NB4 (cell line): ENCODE results near the gene CTTNBP2.

Experiments used
- DNase-seq: peaks from one replicate; pipeline ENCODE4 v3.0.0; 2010; ENCODE audit warnings: low read depth
- H3K4me3 ChIP-seq: one replicate; pipeline ENCODE4 v1.5.1; 2011; ENCODE audit warnings: mild to moderate bottlenecking, low read depth, low read length, moderate library complexity
- CTCF ChIP-seq: IDR thresholded peaks from one replicate; pipeline ENCODE4 v1.5.1; 2012; ENCODE audit warnings: low read depth, low read length
- MAX ChIP-seq: IDR thresholded peaks from 2 replicates; pipeline ENCODE4 v1.6.1; 2011; ENCODE audit warnings: low read depth, low read length
- MYC ChIP-seq: IDR thresholded peaks from 2 replicates; pipeline ENCODE4 v1.6.1; 2011; ENCODE audit warnings: low read depth, low read length
- POLR2A ChIP-seq: IDR thresholded peaks from 2 replicates; pipeline ENCODE4 v1.6.1; 2011; ENCODE audit warnings: mild to moderate bottlenecking; ENCODE audit not compliant: insufficient read length; ENCODE audit errors: extremely low read depth

CTTNBP2 gene

GRCh38 chr7:117769085-117769484 is 104.2 kb downstream of the CTTNBP2 start:
- H3K4me3 ChIP-seq: no peak overlapping the region
- TF ChIP-seq POLR2A (no peak), MYC (no peak), CTCF (no peak), MAX (no peak)
- DNase-seq: no peak

GRCh38 chr7:117767951-117768350 is 105.3 kb downstream of the CTTNBP2 start:
- TF ChIP-seq MYC (no peak), POLR2A (no peak), MAX (no peak), CTCF (no peak)
- no peak overlapping the region for H3K4me3 ChIP-seq
- DNase-seq: no peak

- no peak overlapping the region for H3K4me3 ChIP-seq
- DNase-seq: no peak
- TF ChIP-seq POLR2A: no peak
- no peak for TF ChIP-seq CTCF
- no peak for TF ChIP-seq MYC
- no peak for TF ChIP-seq MAX
Observed at GRCh38 chr7:117766913-117767312, 106.3 kb downstream of the CTTNBP2 start.

GRCh38 chr7:117764031-117764430 is 109.2 kb downstream of the CTTNBP2 start:
- DNase-seq: no peak
- no peak for TF ChIP-seq POLR2A
- TF ChIP-seq CTCF: no peak
- no peak for TF ChIP-seq MAX
- no peak for TF ChIP-seq MYC
- H3K4me3 ChIP-seq: no peak overlapping the region

GRCh38 chr7:117762055-117762454 is 111.2 kb downstream of the CTTNBP2 start:
- TF ChIP-seq POLR2A (no peak), CTCF (no peak), MAX (no peak), MYC (no peak)
- no peak for DNase-seq

GRCh38 chr7:117759950-117760640 is 113.1 kb downstream of the CTTNBP2 start:
- TF ChIP-seq MAX (no peak), POLR2A (no peak), CTCF (no peak), MYC (no peak)
- H3K4me3 ChIP-seq: no peak overlapping the region
- no peak for DNase-seq

More at GRCh38 chr7:117762055-117762454, 111.2 kb downstream of the CTTNBP2 start:
- H3K4me3 ChIP-seq: no peak overlapping the region
